SU-DHL-6 (cell line): ENCODE data around the gene PSD.

Experiments used
- CTCF ChIP-seq: fragments of 200-600 bp; sonication (generic); IDR thresholded peaks from one replicate; pipeline ENCODE4 v1.5.1; 2017; ENCODE audit warnings: antibody characterized with exemption, mild to moderate bottlenecking, low read length, moderate library complexity; ENCODE audit not compliant: insufficient read depth, poor library complexity, severe bottlenecking
- EZH2phosphoT487 ChIP-seq: fragments of 200-600 bp; sonication (generic), shearing (Covaris generic); conservative IDR thresholded peaks from 2 replicates; pipeline ENCODE4 v1.6.1; 2018; ENCODE audit warnings: mild to moderate bottlenecking, antibody characterized with exemption, low read length, moderate library complexity, mixed read lengths

- TF ChIP-seq CTCF (no peak), EZH2phosphoT487 (no peak)
These were observed 21.8 kb downstream of the PSD start for GRCh38 chr10:102396730-102397151.
